Parathyroid adenoma (tissue), 2 donors: ENCODE measurements around the gene SLC25A43.
A peak's percentile ranks its signal among the peaks of the same experiment; 100 is the strongest.

ENCODE experiments used
- H2AFZ ChIP-seq: fragments of 300-600 bp; sonication (generic); one replicate; pipeline ENCODE4 v1.7.0; 2017; ENCODE audit warnings: antibody characterized with exemption, mild to moderate bottlenecking
- H3K27ac ChIP-seq: fragments of 300-600 bp; sonication (generic); one replicate; pipeline ENCODE4 v1.7.0; 2017
- H3K27me3 ChIP-seq: fragments of 300-600 bp; sonication (generic); one replicate; pipeline ENCODE4 v1.7.0; 2017; ENCODE audit warnings: low read length; ENCODE audit not compliant: control insufficient read depth, insufficient read depth
- H3K36me3 ChIP-seq: fragments of 300-600 bp; sonication (generic); one replicate; pipeline ENCODE4 v1.7.0; 2017; ENCODE audit warnings: low read length; ENCODE audit not compliant: control insufficient read depth, insufficient read depth
- H3K4me1 ChIP-seq: fragments of 300-600 bp; sonication (generic); one replicate; pipeline ENCODE4 v1.7.0; 2017; ENCODE audit warnings: control low read depth
- H3K4me2 ChIP-seq: fragments of 300-600 bp; sonication (generic); one replicate; pipeline ENCODE4 v1.7.0; 2017; ENCODE audit warnings: low read length
- H3K4me3 ChIP-seq: fragments of 300-600 bp; sonication (generic); one replicate; pipeline ENCODE4 v1.7.0; 2017; ENCODE audit warnings: low read depth, low read length
- H3K79me2 ChIP-seq: fragments of 300-600 bp; sonication (generic); one replicate; pipeline ENCODE4 v1.7.0; 2017; ENCODE audit warnings: control low read depth
- H3K9ac ChIP-seq: fragments of 300-600 bp; sonication (generic); one replicate; pipeline ENCODE4 v1.7.0; 2017; ENCODE audit warnings: mild to moderate bottlenecking
- H3K9me3 ChIP-seq: fragments of 300-600 bp; sonication (generic); one replicate; pipeline ENCODE4 v1.7.0; 2017; ENCODE audit warnings: low read length; ENCODE audit not compliant: control insufficient read depth
- TF ChIP-seq, protein P1 (sequence below): fragments of 300-600 bp; sonication (generic); IDR thresholded peaks from one replicate; pipeline ENCODE4 v1.7.0; 2017; ENCODE audit warnings: antibody characterized with exemption, mild to moderate bottlenecking
- donor health status: primary hyperparathyroidism.

Gene SLC25A43

DNA sequence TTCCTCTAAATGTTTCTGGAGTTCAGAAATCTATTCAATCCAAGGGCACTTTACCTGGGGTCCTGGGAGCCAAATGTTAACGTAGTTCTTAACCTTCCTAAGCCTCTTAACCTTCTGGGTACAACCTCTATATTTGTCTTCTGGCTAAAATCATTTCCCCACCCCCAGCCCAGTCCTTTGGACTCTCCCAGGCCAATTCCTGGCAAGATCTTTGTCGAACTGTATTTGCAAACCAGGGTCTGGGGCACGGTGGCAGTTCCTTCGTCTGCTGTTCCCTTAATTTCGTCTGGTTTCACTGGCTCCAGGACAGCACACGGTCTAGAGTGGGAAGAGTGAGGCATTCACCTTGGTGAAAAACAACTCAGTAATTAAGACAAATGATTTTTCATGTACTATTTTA is 68.3 kb downstream of the SLC25A43 start:
- no peak overlapping the region for H2AFZ ChIP-seq
- H3K9me3 ChIP-seq: no peaks in the 10 kb centered on the region
- H3K79me2 ChIP-seq: no peaks in the 10 kb centered on the region
- no peaks in the 10 kb centered on the region for H3K36me3 ChIP-seq
- H3K27me3 ChIP-seq: no peaks in the 10 kb centered on the region
- no peak overlapping the region for H3K9ac ChIP-seq
- no peak overlapping the region for H3K27ac ChIP-seq
- TF ChIP-seq, protein P1, sequence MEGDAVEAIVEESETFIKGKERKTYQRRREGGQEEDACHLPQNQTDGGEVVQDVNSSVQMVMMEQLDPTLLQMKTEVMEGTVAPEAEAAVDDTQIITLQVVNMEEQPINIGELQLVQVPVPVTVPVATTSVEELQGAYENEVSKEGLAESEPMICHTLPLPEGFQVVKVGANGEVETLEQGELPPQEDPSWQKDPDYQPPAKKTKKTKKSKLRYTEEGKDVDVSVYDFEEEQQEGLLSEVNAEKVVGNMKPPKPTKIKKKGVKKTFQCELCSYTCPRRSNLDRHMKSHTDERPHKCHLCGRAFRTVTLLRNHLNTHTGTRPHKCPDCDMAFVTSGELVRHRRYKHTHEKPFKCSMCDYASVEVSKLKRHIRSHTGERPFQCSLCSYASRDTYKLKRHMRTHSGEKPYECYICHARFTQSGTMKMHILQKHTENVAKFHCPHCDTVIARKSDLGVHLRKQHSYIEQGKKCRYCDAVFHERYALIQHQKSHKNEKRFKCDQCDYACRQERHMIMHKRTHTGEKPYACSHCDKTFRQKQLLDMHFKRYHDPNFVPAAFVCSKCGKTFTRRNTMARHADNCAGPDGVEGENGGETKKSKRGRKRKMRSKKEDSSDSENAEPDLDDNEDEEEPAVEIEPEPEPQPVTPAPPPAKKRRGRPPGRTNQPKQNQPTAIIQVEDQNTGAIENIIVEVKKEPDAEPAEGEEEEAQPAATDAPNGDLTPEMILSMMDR: no peak
- H3K4me3 ChIP-seq: no peak overlapping the region
- no peak overlapping the region for H3K4me2 ChIP-seq
- peaks cover 3% of the 10 kb centered on the region for H3K4me1 ChIP-seq

DNA sequence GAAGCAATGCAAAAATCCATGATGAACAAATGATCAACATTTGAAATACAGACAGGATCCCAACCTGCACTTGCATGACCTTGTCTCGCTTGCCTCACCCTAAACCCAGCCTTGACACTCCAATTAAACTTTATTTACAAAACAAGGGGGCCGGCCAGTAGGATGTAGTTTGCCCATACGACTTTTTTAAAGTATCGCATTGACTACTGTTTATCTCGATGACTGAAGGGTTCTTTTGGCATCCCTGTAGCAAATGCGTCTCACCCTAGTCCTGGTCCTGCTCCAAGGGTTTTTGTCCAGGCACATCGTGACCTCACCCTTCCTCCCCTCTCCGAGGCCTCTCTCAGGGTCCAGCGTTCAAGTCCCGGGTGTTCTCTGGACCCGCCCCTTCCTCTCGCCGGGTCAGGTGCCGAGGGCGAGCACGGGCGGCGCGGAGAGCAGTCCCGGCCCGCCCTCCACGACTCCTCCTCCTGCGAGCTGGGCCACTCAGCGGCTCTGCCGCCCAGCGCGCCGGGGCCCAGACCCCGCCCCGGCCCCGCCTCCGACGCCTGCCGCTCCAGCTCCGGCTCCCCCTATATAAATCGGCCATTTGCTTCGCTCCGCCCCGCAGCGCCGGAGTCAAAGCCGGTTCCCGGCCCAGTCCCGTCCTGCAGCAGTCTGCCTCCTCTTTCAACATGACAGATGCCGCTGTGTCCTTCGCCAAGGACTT is 68.9 kb downstream of the SLC25A43 start, which contains the start of gene SLC25A5:
Gene SLC25A5, plus strand, starts transcription at position 603 of the 709 bp plus-strand sequence. Its CDS starts 72 bp downstream, at position 675.
- Histone ChIP-seq H3K27ac (peak within 1 kb of the TSS; percentile 99), H3K79me2 (no peaks in the 10 kb centered on the region), H3K27me3 (no peaks in the 10 kb centered on the region), H3K4me3 (peak within 1 kb of the TSS; percentile 94), H2AFZ (peak within 1 kb of the TSS; percentile 71), H3K36me3 (no peaks in the 10 kb centered on the region), H3K4me1 (peaks cover 3% of the 10 kb centered on the region), H3K9ac (peak within 1 kb of the TSS; percentile 98), H3K4me2 (peak within 1 kb of the TSS; percentile 67), H3K9me3 (no peaks in the 10 kb centered on the region)
- TF ChIP-seq, protein P1: no peak

DNA sequence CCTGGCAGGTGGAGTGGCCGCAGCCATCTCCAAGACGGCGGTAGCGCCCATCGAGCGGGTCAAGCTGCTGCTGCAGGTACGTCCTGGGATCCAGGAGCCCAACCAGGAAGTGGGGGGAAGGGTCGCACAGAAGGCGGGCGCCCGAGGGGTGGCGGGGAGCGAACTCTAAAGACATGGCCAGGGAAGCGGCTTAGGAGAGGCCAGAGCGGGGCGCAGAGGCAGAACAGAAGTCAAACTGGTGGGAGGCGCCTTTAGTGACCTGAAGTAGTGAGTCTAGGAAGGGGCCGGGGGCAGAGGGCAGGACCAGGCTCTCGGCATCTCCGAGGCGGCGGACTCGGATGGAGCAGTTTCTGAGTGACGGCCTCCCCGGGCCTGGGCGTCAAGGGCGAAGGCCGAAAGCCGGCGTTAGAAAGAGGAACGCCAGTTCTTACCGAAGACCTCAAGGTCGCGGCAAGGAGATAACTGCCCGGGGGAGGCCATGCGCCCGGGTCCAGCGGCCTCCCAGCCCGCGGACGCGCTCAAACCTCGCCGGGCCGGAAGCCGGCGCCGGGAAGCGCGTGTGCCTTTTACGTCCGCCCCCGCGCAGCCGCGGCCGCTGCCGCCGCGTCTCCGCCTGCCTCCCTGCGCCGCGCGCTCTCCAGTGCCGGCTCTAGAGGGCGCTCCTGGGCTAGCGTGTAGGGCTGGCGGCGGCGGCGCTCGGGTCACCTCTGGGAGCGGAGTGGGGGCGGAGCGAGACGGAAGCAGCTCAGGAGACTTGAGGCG is 69.6 kb downstream of the SLC25A43 start:
- TF ChIP-seq, protein P1: peak; percentile 75
- Histone ChIP-seq H3K79me2 (no peaks in the 10 kb centered on the region), H3K4me3 (peak overlapping the region; percentile 94), H3K9me3 (no peaks in the 10 kb centered on the region), H3K36me3 (no peaks in the 10 kb centered on the region), H3K4me2 (peak overlapping the region; percentile 67), H3K9ac (peak overlapping the region; percentile 98), H3K4me1 (peaks cover 3% of the 10 kb centered on the region), H3K27ac (peak overlapping the region; percentile 99), H2AFZ (peak overlapping the region; percentile 71), H3K27me3 (no peaks in the 10 kb centered on the region)

DNA sequence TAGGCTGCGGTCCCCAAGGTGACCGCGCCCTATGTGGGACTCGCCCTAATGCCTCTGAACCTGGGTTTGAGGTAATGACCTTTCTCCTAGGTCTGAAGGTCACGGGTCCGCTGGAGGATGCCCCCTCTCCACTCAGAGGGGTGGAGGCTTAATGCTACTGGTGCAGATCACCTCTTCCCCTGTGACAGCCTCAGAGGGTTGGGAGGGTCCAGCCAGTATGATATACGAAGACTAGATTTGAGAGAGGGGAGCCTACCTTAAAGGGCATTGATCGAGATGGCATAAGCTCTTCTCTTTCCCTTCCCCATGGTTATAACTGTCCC is 70.1 kb downstream of the SLC25A43 start:
- Histone ChIP-seq H3K36me3 (no peaks in the 10 kb centered on the region), H3K4me3 (peak overlapping the region; percentile 94), H3K4me2 (peak overlapping the region; percentile 67), H3K9me3 (no peaks in the 10 kb centered on the region), H3K9ac (no peak overlapping the region), H3K79me2 (no peaks in the 10 kb centered on the region), H3K27ac (peak overlapping the region; percentile 99), H2AFZ (peak overlapping the region; percentile 56), H3K4me1 (peaks cover 3% of the 10 kb centered on the region), H3K27me3 (no peaks in the 10 kb centered on the region)
- TF ChIP-seq, protein P1: no peak
